WTC11 (cell line): ENCODE data around the gene KLHDC7A. TPM values are rescaled to one million over a fixed set of nuclear protein-coding genes. Genes with fewer than 3 reads are reported as not detected.

ENCODE experiments used
- ATAC-seq: fragments of 200-7000 bp; cut with Tn5 transposase; 2 replicates; pipeline ENCODE4 v1.10.0; 2021; ENCODE audit warnings: mild to moderate bottlenecking, moderate library complexity
- CTCF ChIA-PET: fragments of 300-600 bp; sonication (Branson Sonifier 250); formaldehyde crosslinking; loops from one replicate; lab custom pipeline; 2021; ENCODE audit warnings: antibody characterized with exemption; lab: Charles Lee
- POLR2A ChIA-PET: fragments of 350-600 bp; sonication (Branson Sonifier 250); formaldehyde crosslinking; loops from one replicate; lab custom pipeline; 2021; ENCODE audit warnings: antibody characterized with exemption; lab: Charles Lee
- DNase-seq: peaks from one replicate; pipeline ENCODE4 v3.0.0; 2021; ENCODE audit warnings: low spot score
- H3K27ac Mint-ChIP-seq: 2 replicates; pipeline ENCODE4 v1.8.0; 2021; ENCODE audit warnings: mixed read lengths
- H3K27me3 Mint-ChIP-seq: 2 replicates; pipeline ENCODE4 v1.8.0; 2021; ENCODE audit warnings: low read depth, mild to moderate bottlenecking, moderate library complexity, mixed read lengths
- H3K36me3 Mint-ChIP-seq: 2 replicates; pipeline ENCODE4 v1.8.0; 2021; ENCODE audit warnings: mixed read lengths
- H3K4me1 Mint-ChIP-seq: 2 replicates; pipeline ENCODE4 v1.8.0; 2022; ENCODE audit warnings: mixed read lengths
- H3K4me3 Mint-ChIP-seq: 2 replicates; pipeline ENCODE4 v1.8.0; 2021; ENCODE audit warnings: mild to moderate bottlenecking, moderate library complexity, mixed read lengths
- H3K9me3 Mint-ChIP-seq: 2 replicates; pipeline ENCODE4 v1.8.0; 2021; ENCODE audit warnings: mixed read lengths
- AFF4 ChIP-seq: sonication (generic); formaldehyde crosslinking; IDR thresholded peaks from 2 replicates; pipeline ENCODE4 v1.8.1; 2023; ENCODE audit warnings: mild to moderate bottlenecking, missing genetic modification reagents, borderline replicate concordance
- CREB1 ChIP-seq: sonication (generic); formaldehyde crosslinking; IDR thresholded peaks from 2 replicates; pipeline ENCODE4 v1.8.0; 2023; ENCODE audit warnings: mild to moderate bottlenecking, missing genetic modification reagents
- E2F4 ChIP-seq: sonication (generic); formaldehyde crosslinking; IDR thresholded peaks from 2 replicates; pipeline ENCODE4 v1.8.1; 2022; ENCODE audit warnings: low read depth, mild to moderate bottlenecking, moderate library complexity, missing genetic modification reagents, borderline replicate concordance
- ETV6 ChIP-seq: sonication (generic); formaldehyde crosslinking; IDR thresholded peaks from 2 replicates; pipeline ENCODE4 v1.8.1; 2022; ENCODE audit warnings: mild to moderate bottlenecking, missing genetic modification reagents
- FOXP4 ChIP-seq: sonication (generic); formaldehyde crosslinking; IDR thresholded peaks from 2 replicates; pipeline ENCODE4 v1.8.0; 2022; ENCODE audit warnings: mild to moderate bottlenecking, missing genetic modification reagents
- IRF1 ChIP-seq: sonication (generic); formaldehyde crosslinking; IDR thresholded peaks from 2 replicates; pipeline ENCODE4 v1.8.0; 2023; ENCODE audit warnings: missing genetic modification reagents
- JAZF1 ChIP-seq: fragments of 250-450 bp; sonication (Bioruptor Pico); IDR thresholded peaks from 2 replicates; pipeline ENCODE4 v1.9.0; 2021; ENCODE audit warnings: moderate library complexity, mild to moderate bottlenecking, inconsistent platforms
- JUN ChIP-seq: sonication (generic); formaldehyde crosslinking; IDR thresholded peaks from 2 replicates; pipeline ENCODE4 v1.8.0; 2023; ENCODE audit warnings: mild to moderate bottlenecking, missing genetic modification reagents
- SP1 ChIP-seq: sonication (generic); formaldehyde crosslinking; conservative IDR thresholded peaks from 2 replicates; pipeline ENCODE4 v1.8.1; 2022; ENCODE audit warnings: missing genetic modification reagents
- STAT6 ChIP-seq: sonication (generic); formaldehyde crosslinking; conservative IDR thresholded peaks from 2 replicates; pipeline ENCODE4 v1.8.1; 2023; ENCODE audit warnings: mild to moderate bottlenecking, low read depth, missing genetic modification reagents, moderate library complexity
- TCF7 ChIP-seq: sonication (generic); formaldehyde crosslinking; IDR thresholded peaks from 2 replicates; pipeline ENCODE4 v1.8.0; 2022; ENCODE audit warnings: mild to moderate bottlenecking, low read depth, missing genetic modification reagents, moderate library complexity
- TEAD1 ChIP-seq: sonication (generic); formaldehyde crosslinking; IDR thresholded peaks from 2 replicates; pipeline ENCODE4 v1.8.0; 2022; ENCODE audit warnings: mild to moderate bottlenecking, missing genetic modification reagents
- USF1 ChIP-seq: sonication (generic); formaldehyde crosslinking; IDR thresholded peaks from 2 replicates; pipeline ENCODE4 v1.8.0; 2022; ENCODE audit warnings: mild to moderate bottlenecking, missing genetic modification reagents
- ZBTB21 ChIP-seq: sonication (generic); formaldehyde crosslinking; IDR thresholded peaks from 2 replicates; pipeline ENCODE4 v1.8.1; 2023; ENCODE audit warnings: mild to moderate bottlenecking, missing genetic modification reagents, borderline replicate concordance
- ZBTB43 ChIP-seq: sonication (generic); formaldehyde crosslinking; IDR thresholded peaks from 2 replicates; pipeline ENCODE4 v1.8.1; 2023; ENCODE audit warnings: mild to moderate bottlenecking, missing genetic modification reagents
- ZNF138 ChIP-seq: sonication (generic); formaldehyde crosslinking; conservative IDR thresholded peaks from 2 replicates; pipeline ENCODE4 v1.8.1; 2022; ENCODE audit warnings: mild to moderate bottlenecking, moderate library complexity, missing genetic modification reagents
- ZNF532 ChIP-seq: fragments of 250-450 bp; sonication (Bioruptor Pico); IDR thresholded peaks from 2 replicates; pipeline ENCODE4 v1.9.0; 2021; ENCODE audit warnings: mild to moderate bottlenecking, borderline replicate concordance
- total RNA-seq: library from RNA; stranded (reverse); gene quantifications from 3 replicates; pipeline ENCODE4 v1.2.3, GENCODE V29; 2021

The KLHDC7A gene
- total RNA-seq, 1 experiment from 2014 or later: 14.3 TPM

- TF ChIP-seq STAT6 (CRISPR knock-in tag): no peak
- no peak for TF ChIP-seq JUN
- TF ChIP-seq TEAD1 (CRISPR knock-in tag): no peak
- no peak for TF ChIP-seq ZNF138
- TF ChIP-seq, all 79 proteins: peak for 0
Measured at GRCh38 chr1:18446751-18447150, 34.0 kb upstream of the KLHDC7A start (continued).

- ChIA-PET POLR2A (no interaction called here), CTCF (interaction anchor here (1.1 to 1.4 kb wide), 4 partner anchors 22 to 213 kb away, joined by 3 to 5 read pairs (median 4); no protein-coding TSS in a partner anchor)
- Mint-ChIP-seq H3K27ac (no peak overlapping the region), H3K4me1 (peaks cover 44% of the 10 kb centered on the region), H3K4me3 (no peak overlapping the region), H3K9me3 (peaks cover 20% of the 10 kb centered on the region), H3K36me3 (peaks cover 13% of the 10 kb centered on the region), H3K27me3 (peaks cover 33% of the 10 kb centered on the region)
- peak; percentile 32 for ATAC-seq
- TF ChIP-seq SP1 (CRISPR knock-in tag) (no peak), AFF4 (CRISPR knock-in tag) (no peak), ZBTB43 (no peak), CREB1 (CRISPR knock-in tag) (no peak), FOXP4 (CRISPR knock-in tag) (no peak), E2F4 (no peak), JAZF1 (no peak), ETV6 (CRISPR knock-in tag) (no peak), ZNF532 (CRISPR knock-in tag) (no peak), TCF7 (CRISPR knock-in tag) (no peak), IRF1 (CRISPR knock-in tag) (no peak), ZBTB21 (CRISPR knock-in tag) (no peak), USF1 (CRISPR knock-in tag) (no peak)
- DNase-seq: no peak
Measured at GRCh38 chr1:18447509-18448220, 33.1 kb upstream of the KLHDC7A start.
